GM12801 (cell line): ENCODE results near the gene FAM204A.

Source experiments
- TF ChIP-seq, protein P1 (sequence below): IDR thresholded peaks from one replicate; pipeline ENCODE4 v1.5.1; 2011; ENCODE audit warnings: control low read depth; ENCODE audit not compliant: insufficient read length; ENCODE audit errors: extremely low read depth

The FAM204A gene

DNA sequence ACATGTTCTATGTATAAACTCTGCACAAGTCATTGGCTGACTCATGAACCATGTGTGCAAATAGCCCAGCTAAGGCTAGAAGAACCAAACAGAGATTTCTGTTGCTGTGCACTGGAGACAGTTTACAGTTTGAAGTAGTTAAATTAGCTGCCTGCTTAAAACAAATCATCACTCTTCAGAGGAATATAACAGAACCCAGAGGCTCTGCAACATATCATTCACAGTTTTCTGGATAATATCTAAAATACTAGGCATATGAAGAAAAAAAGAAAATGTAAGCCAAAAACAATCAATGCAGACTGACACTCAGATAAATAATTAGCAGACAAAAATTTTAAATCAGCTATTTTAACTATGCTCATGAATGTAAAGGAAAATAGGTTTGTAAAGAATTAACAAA lies 23.6 kb upstream of the FAM204A start:
- TF ChIP-seq, protein P1, sequence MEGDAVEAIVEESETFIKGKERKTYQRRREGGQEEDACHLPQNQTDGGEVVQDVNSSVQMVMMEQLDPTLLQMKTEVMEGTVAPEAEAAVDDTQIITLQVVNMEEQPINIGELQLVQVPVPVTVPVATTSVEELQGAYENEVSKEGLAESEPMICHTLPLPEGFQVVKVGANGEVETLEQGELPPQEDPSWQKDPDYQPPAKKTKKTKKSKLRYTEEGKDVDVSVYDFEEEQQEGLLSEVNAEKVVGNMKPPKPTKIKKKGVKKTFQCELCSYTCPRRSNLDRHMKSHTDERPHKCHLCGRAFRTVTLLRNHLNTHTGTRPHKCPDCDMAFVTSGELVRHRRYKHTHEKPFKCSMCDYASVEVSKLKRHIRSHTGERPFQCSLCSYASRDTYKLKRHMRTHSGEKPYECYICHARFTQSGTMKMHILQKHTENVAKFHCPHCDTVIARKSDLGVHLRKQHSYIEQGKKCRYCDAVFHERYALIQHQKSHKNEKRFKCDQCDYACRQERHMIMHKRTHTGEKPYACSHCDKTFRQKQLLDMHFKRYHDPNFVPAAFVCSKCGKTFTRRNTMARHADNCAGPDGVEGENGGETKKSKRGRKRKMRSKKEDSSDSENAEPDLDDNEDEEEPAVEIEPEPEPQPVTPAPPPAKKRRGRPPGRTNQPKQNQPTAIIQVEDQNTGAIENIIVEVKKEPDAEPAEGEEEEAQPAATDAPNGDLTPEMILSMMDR: no peak

DNA sequence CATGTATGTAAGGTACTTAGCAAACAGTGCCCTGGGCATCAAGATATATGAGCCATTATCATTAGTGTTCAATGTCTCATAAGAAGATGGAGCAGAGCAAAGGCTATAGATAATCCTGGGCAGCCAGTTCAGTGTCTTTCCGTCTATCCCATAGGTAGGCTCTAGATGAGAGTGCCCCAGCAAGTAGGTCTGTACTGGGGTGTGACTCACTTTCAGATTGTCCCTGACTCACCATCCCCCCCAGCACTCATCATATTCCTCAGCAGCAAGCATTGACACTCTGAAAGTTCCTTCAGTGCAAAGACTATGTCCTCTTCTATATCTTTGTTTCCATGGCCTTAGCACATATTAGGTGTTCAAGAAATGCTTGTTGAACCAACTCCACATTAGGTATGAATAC lies 20.0 kb upstream of the FAM204A start:
- TF ChIP-seq, protein P1: no peak

DNA sequence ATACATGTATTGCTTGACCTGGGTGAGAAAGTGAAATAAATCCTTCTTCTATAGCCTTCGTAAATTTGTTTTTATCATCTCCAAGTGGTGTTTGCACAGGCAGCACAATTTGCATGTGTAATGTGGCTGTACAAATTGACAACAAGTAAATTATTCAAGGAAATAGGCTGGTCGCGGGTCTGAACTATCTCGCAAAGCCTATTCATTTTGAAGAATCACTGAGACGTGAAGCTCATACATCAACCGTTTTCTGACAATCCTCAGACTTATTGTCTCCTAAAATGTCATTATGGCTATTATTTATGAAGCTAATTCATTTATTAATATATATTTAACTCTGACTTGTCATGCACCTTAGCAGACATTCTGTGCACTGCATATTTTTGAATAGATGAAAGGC lies 16.2 kb upstream of the FAM204A start:
- TF ChIP-seq, protein P1: no peak

DNA sequence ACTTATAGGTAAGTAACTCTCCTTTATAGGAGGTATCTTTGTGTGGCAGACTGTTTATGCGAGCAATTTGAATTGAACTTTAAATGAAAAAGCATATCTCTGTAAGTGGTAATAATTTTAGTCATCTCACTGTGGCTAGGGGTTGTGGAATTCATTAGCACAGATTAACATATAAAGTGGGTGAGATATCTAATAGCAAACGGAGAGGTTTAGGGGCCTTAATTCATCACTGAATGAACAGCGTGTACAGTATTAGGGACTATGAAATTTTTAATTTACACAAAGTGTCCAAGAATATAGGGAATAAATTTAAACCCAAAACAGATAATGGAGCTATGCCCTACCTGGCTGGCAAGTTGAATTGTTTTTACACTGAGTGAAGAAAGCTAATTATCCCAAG lies 15.7 kb upstream of the FAM204A start:
- TF ChIP-seq, protein P1: no peak

DNA sequence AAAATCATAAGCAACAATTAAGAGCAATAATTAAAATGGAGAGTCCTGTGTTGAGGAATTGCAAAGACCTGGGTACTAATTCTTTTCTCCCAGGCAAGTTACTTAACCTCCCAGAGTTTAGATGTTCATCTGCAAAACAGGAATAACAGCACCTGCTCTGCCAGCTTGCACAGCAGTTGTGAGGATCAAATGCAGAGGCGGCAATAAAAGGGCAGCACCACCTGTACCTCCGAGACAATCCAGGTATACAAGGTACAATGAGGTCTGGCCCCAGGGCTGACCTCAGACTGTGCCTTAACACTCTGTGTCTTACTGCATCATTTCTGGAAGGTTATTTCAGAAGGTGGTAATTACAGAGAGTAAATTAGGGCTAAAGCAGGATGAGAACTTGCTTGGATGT lies 14.5 kb upstream of the FAM204A start:
- TF ChIP-seq, protein P1: no peak

DNA sequence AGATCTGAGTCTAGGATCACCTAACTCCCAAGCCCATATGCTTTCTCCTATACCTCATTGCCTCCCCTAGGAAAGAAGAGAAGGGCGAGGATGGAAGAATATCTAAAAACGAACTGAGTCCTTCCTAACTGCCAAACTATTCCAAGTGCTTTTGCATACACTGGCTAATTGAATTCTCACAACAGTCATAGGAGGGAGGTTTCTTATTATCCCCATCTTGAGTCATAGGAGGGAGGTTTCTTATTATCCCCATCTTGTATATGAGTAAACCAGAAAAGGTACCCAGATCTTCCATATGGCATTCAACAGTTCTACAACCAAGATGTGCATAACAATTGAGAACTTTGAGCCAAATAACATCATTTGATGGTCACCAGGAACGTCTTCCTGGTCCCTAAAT lies 13.1 kb upstream of the FAM204A start:
- TF ChIP-seq, protein P1: no peak

DNA sequence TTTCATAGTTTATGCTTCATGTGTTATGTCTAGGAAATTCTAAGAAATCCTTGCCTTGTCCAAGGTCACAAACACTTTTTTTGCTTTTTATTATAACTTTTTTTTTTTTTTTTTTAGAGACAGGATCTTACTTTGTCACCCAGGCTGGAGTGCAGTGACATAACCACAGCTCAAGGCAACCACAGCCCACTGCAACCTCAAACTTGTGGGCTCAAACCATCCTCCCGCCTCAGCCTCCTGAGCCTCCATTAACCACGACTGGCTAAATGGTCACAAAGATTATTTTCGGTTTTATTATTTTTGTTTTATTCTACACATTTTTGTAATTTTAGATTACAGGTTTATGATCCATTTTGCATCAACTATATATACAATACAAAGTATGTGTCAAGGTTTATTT lies 7.1 kb upstream of the FAM204A start:
- TF ChIP-seq, protein P1: no peak

DNA sequence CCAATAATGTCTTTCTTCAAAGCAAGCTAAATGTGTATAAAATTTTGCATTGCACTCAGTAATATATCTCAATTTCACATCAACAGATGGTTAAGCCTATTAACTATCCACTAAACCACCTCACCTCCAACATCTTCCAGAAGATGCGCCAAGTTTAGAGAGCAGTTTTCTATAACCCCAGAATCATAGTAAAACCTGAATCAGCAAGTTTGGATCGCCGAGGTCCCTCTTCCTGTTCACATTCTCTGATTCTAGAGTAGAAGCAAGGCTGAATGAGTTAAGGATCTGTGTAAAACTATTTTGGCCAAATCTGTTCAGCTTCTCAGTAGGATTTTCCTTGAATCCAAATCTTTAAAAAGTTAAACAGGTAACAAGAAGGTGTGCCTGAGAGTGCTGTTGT lies 1.4 kb upstream of the FAM204A start:
- TF ChIP-seq, protein P1: no peak
